Prostate gland (tissue), 2 donors: ENCODE measurements around the gene TMEM59L. TPM values are rescaled to one million over a fixed set of nuclear protein-coding genes. Genes with fewer than 3 reads are reported as not detected.

Source experiments
- DNase-seq: peaks from one replicate; pipeline ENCODE4 v3.0.0-alpha.2; 2019; ENCODE audit warnings: low spot score
- H3K27ac ChIP-seq, 2 donors: fragments of 200-600 bp; sonication (generic); 2 replicates each; pipeline ENCODE4 v1.5.1; 2017 to 2019
- H3K27me3 ChIP-seq: fragments of 200-600 bp; sonication (generic); replicated peaks from 2 replicates; pipeline ENCODE4 v1.5.1; 2019; ENCODE audit not compliant: insufficient read depth
- H3K36me3 ChIP-seq, 2 donors: fragments of 200-600 bp; sonication (generic); 1 replicate in 1 of 2; 2 replicates in 1 of 2; pipeline versions ENCODE4 v1.5.1 to v1.8.1; 2017 to 2019
- H3K4me1 ChIP-seq: fragments of 200-600 bp; sonication (generic); replicated peaks from 2 replicates; pipeline ENCODE4 v1.5.1; 2019
- H3K4me3 ChIP-seq, 2 donors: fragments of 200-600 bp; sonication (generic); 2 replicates each; pipeline ENCODE4 v1.5.1; 2017 to 2019
- H3K9me3 ChIP-seq: fragments of 200-600 bp; sonication (generic); 2 replicates; pipeline ENCODE4 v1.5.1; 2017
- POLR2A ChIP-seq: fragments of 450-650 bp; IDR thresholded peaks from one replicate; pipeline ENCODE4 v1.6.1; 2016; ENCODE audit warnings: antibody characterized with exemption, mild to moderate bottlenecking
- POLR2AphosphoS5 ChIP-seq: sonication (generic); formaldehyde crosslinking; IDR thresholded peaks from one replicate; pipeline ENCODE4 v1.6.1; 2017; ENCODE audit warnings: antibody characterized with exemption
- WGBS: methylation state at CpG from one replicate; pipeline ENCODE4 v1.1.5; 2018; 5-methylcytosine and 5-hydroxymethylcytosine counted together
- intact Hi-C: fragments of 100-400 bp; cut with DNase I; formaldehyde crosslinking; loops from one replicate; pipeline ENCODE4 v1.14.2; 2022
- total RNA-seq, 2 donors: library from RNA; depleted of rRNA; stranded (reverse); fragments of >200 nt; gene quantifications; one replicate each; pipeline ENCODE4 v1.1.0, GENCODE V29; 2016
- TF ChIP-seq, protein P1 (sequence below), 4 experiments: fragments of 200-600 bp in 2 of 4; fragments of 450-650 bp in 2 of 4; sonication (generic) in 2 of 4; IDR thresholded peaks; 1 replicate in 3 of 4; 2 replicates in 1 of 4; pipeline ENCODE4 v1.5.1; 2016 to 2019; ENCODE audit warnings: antibody characterized with exemption in 4 of 4, mild to moderate bottlenecking in 2 of 4, moderate library complexity in 2 of 4

Gene TMEM59L
- total RNA-seq, 2 donors from 2014 or later, result 0.27 to 3.6 TPM

DNA sequence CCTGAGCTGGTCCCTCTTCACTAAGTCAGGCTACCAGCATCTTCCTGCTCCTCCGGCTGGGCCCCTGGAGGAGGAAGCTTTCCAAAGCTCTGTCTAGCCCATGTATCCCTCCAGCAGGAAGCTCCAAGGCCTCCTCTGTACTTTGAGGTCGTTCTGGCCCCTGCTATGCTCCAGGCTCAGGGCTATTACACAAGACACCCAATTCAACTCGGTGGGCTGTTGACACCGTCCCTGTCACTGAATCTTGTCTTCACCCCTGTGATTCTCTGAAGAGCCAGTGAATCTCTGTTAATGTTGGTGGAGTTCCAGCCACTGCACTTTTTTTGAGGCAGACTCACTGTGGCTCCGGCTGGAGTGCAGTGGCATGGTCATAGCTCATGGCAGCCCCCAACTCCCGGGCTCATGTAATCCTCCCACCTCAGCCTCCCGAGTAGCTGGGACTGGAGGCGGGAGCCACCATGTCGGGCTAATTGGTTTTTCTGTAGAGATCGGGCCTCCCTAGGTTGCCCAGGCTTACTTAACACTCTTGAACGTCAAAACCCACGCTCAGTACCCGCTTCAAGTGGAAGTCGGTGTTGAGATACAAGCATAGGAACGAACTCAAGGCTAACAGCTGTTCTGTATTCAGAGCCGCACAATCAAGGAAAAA lies 24.6 kb upstream of the TMEM59L start:
- no peak for TF ChIP-seq POLR2A
- no peak for TF ChIP-seq POLR2AphosphoS5
- TF ChIP-seq, protein P1, sequence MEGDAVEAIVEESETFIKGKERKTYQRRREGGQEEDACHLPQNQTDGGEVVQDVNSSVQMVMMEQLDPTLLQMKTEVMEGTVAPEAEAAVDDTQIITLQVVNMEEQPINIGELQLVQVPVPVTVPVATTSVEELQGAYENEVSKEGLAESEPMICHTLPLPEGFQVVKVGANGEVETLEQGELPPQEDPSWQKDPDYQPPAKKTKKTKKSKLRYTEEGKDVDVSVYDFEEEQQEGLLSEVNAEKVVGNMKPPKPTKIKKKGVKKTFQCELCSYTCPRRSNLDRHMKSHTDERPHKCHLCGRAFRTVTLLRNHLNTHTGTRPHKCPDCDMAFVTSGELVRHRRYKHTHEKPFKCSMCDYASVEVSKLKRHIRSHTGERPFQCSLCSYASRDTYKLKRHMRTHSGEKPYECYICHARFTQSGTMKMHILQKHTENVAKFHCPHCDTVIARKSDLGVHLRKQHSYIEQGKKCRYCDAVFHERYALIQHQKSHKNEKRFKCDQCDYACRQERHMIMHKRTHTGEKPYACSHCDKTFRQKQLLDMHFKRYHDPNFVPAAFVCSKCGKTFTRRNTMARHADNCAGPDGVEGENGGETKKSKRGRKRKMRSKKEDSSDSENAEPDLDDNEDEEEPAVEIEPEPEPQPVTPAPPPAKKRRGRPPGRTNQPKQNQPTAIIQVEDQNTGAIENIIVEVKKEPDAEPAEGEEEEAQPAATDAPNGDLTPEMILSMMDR (IDR thresholded peaks at IDR 0.05), result no peak
- H3K4me1 ChIP-seq, result peaks cover 5% of the 10 kb centered on the region
- 33% methylated on average over 16 of the region's 16 CpGs for WGBS
- H3K36me3 ChIP-seq, result peaks cover 0 to 3% of the 10 kb centered on the region in 2 donors
- peak overlapping the region; percentile 66 to 84 for H3K4me3 ChIP-seq
- no peaks in the 10 kb centered on the region for H3K9me3 ChIP-seq
- H3K27me3 ChIP-seq, result no peaks in the 10 kb centered on the region
- intact Hi-C loops, result loop anchor here (2.0 kb wide), 1 partner anchor 137 kb away; no protein-coding TSS in a partner anchor
- H3K27ac ChIP-seq, result peak overlapping the region; percentile 78 to 79
- no peak for DNase-seq

- peaks cover 5% of the 10 kb centered on the region for H3K4me1 ChIP-seq
- no peaks in the 10 kb centered on the region for H3K27me3 ChIP-seq
- H3K36me3 ChIP-seq, result peaks cover 0 to 3% of the 10 kb centered on the region in 2 donors
- peak within 1 kb of the TSS; percentile 66 to 84 for H3K4me3 ChIP-seq
- peak; percentile 58 for DNase-seq
- intact Hi-C loops, result loop anchor here (2.0 kb wide), 1 partner anchor 138 kb away; no protein-coding TSS in a partner anchor
- WGBS, result under 1% methylated on average over 50 of the region's 72 CpGs
- H3K9me3 ChIP-seq, result no peaks in the 10 kb centered on the region
- peak; percentile 31 for TF ChIP-seq POLR2A
- TF ChIP-seq, protein P1 (IDR thresholded peaks at IDR 0.05), result peak; percentile 53 to 87 (median 82)
- peak; percentile 29 for TF ChIP-seq POLR2AphosphoS5
- peak within 1 kb of the TSS; percentile 78 to 79 for H3K27ac ChIP-seq
Observed at GRCh38 chr19:18588611-18589379, 23.9 kb upstream of the TMEM59L start, which contains the start of gene REX1BD. TSS of gene REX1BD (plus strand) at chr19:18588798. CDS start at chr19:18588802, 4 bp downstream.

GRCh38 chr19:18589380-18590272 lies 23.0 kb upstream of the TMEM59L start:
- Histone ChIP-seq H3K27ac (peak overlapping the region; percentile 78 to 79), H3K36me3 (peaks cover 0 to 3% of the 10 kb centered on the region in 2 donors), H3K4me1 (peaks cover 7% of the 10 kb centered on the region), H3K27me3 (no peaks in the 10 kb centered on the region), H3K9me3 (no peaks in the 10 kb centered on the region), H3K4me3 (peak overlapping the region; percentile 66 to 84)
- 16% methylated on average over 42 of the region's 52 CpGs for WGBS
- peak; percentile 39 for DNase-seq
- TF ChIP-seq POLR2AphosphoS5 (no peak), POLR2A (no peak)
- TF ChIP-seq, protein P1 (IDR thresholded peaks at IDR 0.05), result peak in 2 of 4 experiments; percentile 45 to 48
- intact Hi-C loops, result loop anchor here (2.0 kb wide), 1 partner anchor 139 kb away; no protein-coding TSS in a partner anchor

GRCh38 chr19:18590273-18591272 lies 22.1 kb upstream of the TMEM59L start:
- Histone ChIP-seq H3K36me3 (peaks cover 0 to 3% of the 10 kb centered on the region in 2 donors), H3K27me3 (no peaks in the 10 kb centered on the region), H3K4me3 (no peak overlapping the region), H3K27ac (no peak overlapping the region), H3K9me3 (no peaks in the 10 kb centered on the region), H3K4me1 (peaks cover 10% of the 10 kb centered on the region)
- intact Hi-C loops, result no loop called here
- TF ChIP-seq POLR2AphosphoS5, result no peak
- TF ChIP-seq, protein P1 (IDR thresholded peaks at IDR 0.05), result no peak
- no peak for TF ChIP-seq POLR2A
- WGBS, result 81% methylated on average over 40 of the region's 40 CpGs
- DNase-seq, result no peak
